Brain microvascular endothelial cell (primary cell): ENCODE data around the gene HECTD3.
"Not testable (repeated sequence)": the region's sequence is repeated elsewhere in the genome, so short reads cannot be mapped to it uniquely, and the experiment has no call there.

Experiments
- DNase-seq: peaks from one replicate; pipeline ENCODE4 v3.0.0-alpha.2; 2020
- H3K27ac ChIP-seq: fragments of 250-450 bp; sonication (Bioruptor Pico); 2 replicates; pipeline ENCODE4 v1.5.1; 2020; ENCODE audit warnings: mild to moderate bottlenecking, moderate library complexity
- H3K27me3 ChIP-seq: fragments of 250-450 bp; sonication (Bioruptor Pico); replicated peaks from 2 replicates; pipeline ENCODE4 v1.5.1; 2020; ENCODE audit warnings: mild to moderate bottlenecking
- H3K36me3 ChIP-seq: fragments of 250-450 bp; sonication (Bioruptor Pico); replicated peaks from 2 replicates; pipeline ENCODE4 v1.5.1; 2020; ENCODE audit warnings: mild to moderate bottlenecking
- H3K4me3 ChIP-seq: 2 replicates; pipeline ENCODE4 v1.5.1; 2011; ENCODE audit warnings: low read depth, mild to moderate bottlenecking, control low read depth, low read length, moderate library complexity
- in situ Hi-C: cut with HindIII; loops from 2 replicates; pipeline ENCODE4 v1.10.0; 2017; ENCODE audit warnings: low sequenced_read_pairs, low pct_ligation_motif_present
- TF ChIP-seq, protein P1 (sequence below): IDR thresholded peaks from 2 replicates; pipeline ENCODE4 v1.5.1; 2011; ENCODE audit warnings: low read depth, mild to moderate bottlenecking, moderate library complexity, low read length, control low read depth, inconsistent platforms; ENCODE audit errors: missing control alignments

Gene HECTD3

DNA sequence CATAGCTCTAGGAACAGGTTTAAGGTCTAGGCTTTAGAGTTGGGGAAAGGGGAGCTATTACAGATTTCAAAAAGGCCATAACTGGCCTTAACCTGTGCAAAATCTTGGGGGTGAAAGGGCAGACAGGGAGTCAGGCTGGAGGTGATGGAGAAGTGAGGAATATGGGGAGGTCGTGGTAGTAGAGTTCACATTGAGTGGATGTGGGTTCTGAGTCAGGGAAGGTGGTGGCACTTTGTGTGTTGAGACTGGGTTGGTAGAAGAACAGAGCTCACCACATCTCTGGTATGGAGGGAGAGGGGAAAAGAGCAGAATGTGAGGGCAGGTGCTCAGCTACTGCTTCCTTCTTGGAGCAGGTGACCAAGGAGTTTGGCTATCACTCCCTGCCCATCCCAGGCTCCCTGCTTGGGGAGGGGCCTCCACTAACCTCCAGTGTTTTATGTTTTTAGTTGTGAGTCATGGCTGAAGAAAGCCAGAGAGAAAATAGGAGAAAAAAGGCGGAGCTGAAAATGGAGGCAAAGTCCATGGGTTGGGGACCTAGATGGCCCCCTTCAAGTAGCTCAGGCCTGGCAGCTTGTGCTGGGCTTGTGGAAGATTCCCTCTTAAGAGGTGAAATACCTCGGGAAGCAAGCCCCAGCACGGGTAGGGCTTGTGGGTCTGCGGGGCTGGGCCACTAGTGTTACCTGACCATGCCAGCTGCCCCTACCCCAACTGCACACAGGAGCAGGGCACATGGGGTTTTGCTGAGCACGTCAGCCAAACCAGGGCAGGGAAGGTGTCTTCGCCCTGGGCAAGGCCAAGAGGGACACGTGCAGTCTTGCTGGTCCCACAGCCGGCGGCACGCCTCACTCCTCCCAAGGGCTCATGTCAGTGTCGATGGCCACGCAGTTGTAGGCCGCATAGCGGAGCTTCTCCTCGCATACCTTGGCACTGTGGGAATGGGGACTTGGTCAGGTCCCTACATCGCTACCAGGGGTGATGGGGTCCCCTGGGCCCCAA lies 8.2 kb downstream of the HECTD3 start:
- in situ Hi-C loops = loop anchor here (25.0 kb wide), 1 partner anchor 309 kb away; no protein-coding TSS in a partner anchor
- no peak overlapping the region for H3K27ac ChIP-seq
- no peaks in the 10 kb centered on the region for H3K27me3 ChIP-seq
- no peak for DNase-seq
- no peak overlapping the region for H3K4me3 ChIP-seq
- H3K36me3 ChIP-seq = peaks cover 53% of the 10 kb centered on the region
- TF ChIP-seq, protein P1, sequence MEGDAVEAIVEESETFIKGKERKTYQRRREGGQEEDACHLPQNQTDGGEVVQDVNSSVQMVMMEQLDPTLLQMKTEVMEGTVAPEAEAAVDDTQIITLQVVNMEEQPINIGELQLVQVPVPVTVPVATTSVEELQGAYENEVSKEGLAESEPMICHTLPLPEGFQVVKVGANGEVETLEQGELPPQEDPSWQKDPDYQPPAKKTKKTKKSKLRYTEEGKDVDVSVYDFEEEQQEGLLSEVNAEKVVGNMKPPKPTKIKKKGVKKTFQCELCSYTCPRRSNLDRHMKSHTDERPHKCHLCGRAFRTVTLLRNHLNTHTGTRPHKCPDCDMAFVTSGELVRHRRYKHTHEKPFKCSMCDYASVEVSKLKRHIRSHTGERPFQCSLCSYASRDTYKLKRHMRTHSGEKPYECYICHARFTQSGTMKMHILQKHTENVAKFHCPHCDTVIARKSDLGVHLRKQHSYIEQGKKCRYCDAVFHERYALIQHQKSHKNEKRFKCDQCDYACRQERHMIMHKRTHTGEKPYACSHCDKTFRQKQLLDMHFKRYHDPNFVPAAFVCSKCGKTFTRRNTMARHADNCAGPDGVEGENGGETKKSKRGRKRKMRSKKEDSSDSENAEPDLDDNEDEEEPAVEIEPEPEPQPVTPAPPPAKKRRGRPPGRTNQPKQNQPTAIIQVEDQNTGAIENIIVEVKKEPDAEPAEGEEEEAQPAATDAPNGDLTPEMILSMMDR = no peak

GRCh38 chr1:45001576-45001975 lies 9.5 kb downstream of the HECTD3 start:
- in situ Hi-C loops = loop anchor here (25.0 kb wide), 1 partner anchor 311 kb away; no protein-coding TSS in a partner anchor
- DNase-seq, H3K27ac ChIP-seq, H3K4me3 ChIP-seq, H3K27me3 ChIP-seq: not testable (repeated sequence)
- peaks cover 40% of the 10 kb centered on the region for H3K36me3 ChIP-seq

DNA sequence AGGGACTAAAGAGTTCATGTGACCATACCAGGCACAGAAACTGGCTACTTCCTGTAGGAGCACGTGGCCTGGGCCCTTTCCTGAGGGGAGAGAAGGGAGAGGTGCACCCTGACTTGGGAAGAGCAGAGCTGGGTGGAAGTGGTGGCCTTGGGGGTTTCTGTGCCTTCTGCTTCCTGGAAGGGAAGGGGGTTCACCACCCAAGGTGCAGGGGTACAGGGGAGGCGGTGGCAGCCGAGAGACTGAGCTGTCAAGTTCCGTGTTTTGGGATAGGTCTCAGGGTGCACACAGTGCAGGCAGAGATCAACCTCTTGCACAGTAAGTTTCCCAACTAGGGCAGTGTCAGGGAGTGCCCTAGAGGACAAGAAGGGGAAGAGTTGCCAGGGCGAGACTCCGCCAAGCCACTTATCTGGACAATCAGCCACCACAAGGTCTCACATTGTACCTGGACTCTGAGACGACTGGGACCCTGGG lies 10.1 kb downstream of the HECTD3 start:
- in situ Hi-C loops = loop anchor here (25.0 kb wide), 1 partner anchor 311 kb away; no protein-coding TSS in a partner anchor
- TF ChIP-seq, protein P1 = no peak
- no peak overlapping the region for H3K27ac ChIP-seq
- no peak for DNase-seq
- no peaks in the 10 kb centered on the region for H3K27me3 ChIP-seq
- H3K36me3 ChIP-seq = peaks cover 36% of the 10 kb centered on the region
- H3K4me3 ChIP-seq = no peak overlapping the region

GRCh38 chr1:44999232-44999631 lies 11.9 kb downstream of the HECTD3 start:
- in situ Hi-C loops = no loop called here
- Histone ChIP-seq H3K27me3 (no peaks in the 10 kb centered on the region), H3K36me3 (peaks cover 19% of the 10 kb centered on the region), H3K27ac (no peak overlapping the region), H3K4me3 (no peak overlapping the region)
- TF ChIP-seq, protein P1 = no peak
- no peak for DNase-seq

GRCh38 chr1:44995467-44996238 lies 15.5 kb downstream of the HECTD3 start:
- TF ChIP-seq, protein P1 = no peak
- H3K4me3 ChIP-seq = no peak overlapping the region
- no peak for DNase-seq
- no peaks in the 10 kb centered on the region for H3K27me3 ChIP-seq
- no peaks in the 10 kb centered on the region for H3K36me3 ChIP-seq
- in situ Hi-C loops = no loop called here
- no peak overlapping the region for H3K27ac ChIP-seq
